ENCODE data around the gene NBDY.

The NBDY gene

DNA sequence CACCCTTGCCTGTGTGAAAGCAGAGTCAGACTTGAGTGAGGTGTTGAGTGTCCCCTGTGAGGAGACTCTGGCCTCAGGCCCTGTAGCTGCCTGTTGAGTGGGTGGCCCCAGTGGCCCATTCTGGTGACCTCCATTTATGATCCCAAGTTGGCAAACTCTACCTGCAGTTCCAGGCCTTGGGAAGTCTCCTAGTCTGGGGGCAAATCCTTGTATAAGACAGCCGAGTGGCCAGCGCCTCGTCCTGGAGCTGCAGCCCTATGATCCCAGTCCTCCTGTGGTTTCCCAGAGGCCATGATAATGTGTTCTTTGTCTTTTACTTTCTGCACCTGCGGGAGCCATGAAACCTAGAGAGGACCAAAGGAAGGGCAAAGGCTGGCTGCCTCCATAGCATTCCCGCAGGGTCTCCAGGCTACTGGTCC is 58.7 kb downstream of the NBDY start:
- DNase-seq: no peak

DNA sequence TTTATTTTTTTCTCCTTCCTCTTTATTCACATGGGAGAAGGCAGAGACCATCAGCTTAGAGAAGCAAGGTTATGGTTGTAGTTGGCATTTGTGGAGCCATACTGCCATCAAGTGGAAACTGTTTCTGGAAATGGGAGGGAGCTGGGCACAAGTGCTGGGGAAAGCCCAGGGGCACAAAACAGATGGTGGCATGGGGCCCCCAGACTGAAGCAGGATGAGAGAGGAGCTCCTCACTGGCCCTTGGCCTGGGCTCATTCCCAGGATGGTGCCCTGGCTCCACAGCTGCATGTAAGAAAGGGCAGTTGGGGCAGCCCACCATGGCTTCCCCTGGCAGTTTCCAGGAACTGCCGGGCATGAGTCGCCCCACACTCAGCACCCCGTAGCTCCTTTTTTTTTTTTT is 59.2 kb downstream of the NBDY start:
- no peak for DNase-seq

DNA sequence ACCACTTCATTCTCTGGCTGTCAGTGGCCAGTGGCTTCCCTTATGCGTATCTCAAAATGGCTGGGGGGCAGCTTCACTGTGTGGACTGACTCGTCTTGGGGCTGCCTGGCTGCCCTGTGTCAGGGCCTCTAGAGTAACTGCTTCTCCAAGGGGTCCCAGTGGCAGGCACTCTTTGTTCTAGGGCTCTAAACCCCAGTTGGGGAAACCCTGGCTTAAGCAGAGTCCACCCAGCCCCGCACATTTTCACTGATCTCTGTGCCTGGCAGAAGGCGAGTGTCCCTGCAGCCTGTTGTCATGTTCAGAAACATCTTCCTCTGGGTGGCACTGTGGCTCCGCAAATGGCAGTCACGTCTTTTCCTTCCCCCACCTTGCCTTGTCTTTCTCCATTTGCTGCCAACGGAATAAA is 59.7 kb downstream of the NBDY start:
- DNase-seq: no peak

GRCh38 chrX:56789518-56790070 is 60.6 kb downstream of the NBDY start:
- no peak for DNase-seq

GRCh38 chrX:56790778-56791177 is 61.7 kb downstream of the NBDY start:
- no peak for DNase-seq

GRCh38 chrX:56791456-56791855 is 62.4 kb downstream of the NBDY start:
- no peak for DNase-seq

DNA sequence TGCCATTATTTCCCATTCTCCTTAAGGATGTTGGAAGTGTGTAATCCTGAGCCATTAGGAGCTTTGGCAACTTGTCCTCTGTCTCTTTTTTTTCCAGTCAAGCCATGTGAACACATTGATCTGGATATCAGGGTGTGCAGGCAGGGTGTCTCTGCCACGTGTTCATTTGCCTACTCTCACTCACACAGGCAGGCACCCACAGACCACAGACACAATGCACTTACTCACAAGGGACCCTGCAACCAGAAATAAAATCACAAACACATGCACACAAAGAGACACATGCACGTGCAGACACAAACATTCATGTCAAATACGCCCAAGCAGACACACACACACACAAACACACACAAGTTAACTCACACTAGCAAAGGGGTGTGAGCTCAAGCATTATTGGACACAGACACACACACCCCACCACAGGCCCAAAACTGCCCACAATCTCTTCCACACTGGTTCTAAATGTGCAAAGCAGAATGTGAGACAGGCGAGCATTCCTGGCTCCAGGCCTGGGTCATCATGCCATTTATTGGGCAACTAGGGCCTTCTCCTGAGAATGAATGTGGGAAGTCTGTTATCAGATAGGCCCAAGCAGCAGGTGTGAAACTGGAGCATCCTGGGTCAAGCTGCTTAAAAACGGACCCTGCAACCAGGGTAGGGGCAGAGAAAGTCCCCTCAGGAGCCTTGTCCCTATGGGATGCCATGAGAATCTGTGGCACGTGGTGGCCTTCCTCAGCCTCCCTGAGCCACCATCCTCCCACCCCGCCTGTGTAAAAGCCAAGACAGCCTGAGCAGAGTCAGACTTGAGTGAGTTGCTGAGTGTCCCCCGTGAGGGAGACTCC is 63.4 kb downstream of the NBDY start:
- DNase-seq: no peak

DNA sequence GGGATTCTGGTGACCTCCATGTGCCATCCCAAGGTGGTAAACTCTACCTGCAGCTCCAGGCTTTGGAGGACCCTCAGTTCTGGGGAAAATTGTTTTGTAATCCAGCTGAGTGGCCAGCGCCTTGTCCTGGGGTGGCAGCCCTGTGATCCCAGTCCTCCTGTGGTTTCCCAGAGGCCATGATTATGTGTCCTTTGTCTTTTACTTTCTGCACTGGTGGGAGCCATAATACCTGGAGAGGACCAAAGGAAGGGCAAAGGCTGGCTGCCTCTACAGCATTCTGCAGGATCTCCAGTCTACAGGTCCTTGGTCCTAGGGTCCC is 64.0 kb downstream of the NBDY start:
- DNase-seq: no peak

GRCh38 chrX:56793521-56794320 is 64.7 kb downstream of the NBDY start:
- DNase-seq: no peak

GRCh38 chrX:56794404-56795230 is 65.6 kb downstream of the NBDY start:
- no peak for DNase-seq

DNA sequence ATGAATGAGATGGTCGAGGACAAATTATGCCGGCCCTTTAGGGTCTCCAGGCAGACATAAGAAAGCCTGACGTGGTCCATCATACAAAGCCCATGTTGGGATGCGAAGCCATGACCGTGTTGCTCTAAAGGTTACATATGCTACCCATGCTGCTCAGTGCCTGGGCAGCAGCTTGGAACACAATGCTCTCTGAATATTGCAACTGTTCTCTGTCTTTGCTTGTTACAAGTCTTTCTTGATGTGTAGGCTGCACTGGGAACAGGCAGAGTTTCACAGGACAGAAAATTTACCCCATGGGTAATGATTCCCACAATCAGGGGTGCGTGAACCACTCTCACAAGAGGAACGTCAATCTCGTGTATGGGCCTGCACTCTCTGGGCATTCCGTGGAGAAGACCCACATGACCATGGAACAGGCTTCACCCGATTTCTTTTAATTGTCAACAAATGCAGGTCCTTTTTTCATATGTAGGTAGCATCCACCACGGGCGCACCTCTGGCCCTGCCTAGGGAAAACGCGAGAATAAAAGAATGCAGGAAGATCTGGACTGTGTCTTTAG is 66.3 kb downstream of the NBDY start:
- no peak for DNase-seq

DNA sequence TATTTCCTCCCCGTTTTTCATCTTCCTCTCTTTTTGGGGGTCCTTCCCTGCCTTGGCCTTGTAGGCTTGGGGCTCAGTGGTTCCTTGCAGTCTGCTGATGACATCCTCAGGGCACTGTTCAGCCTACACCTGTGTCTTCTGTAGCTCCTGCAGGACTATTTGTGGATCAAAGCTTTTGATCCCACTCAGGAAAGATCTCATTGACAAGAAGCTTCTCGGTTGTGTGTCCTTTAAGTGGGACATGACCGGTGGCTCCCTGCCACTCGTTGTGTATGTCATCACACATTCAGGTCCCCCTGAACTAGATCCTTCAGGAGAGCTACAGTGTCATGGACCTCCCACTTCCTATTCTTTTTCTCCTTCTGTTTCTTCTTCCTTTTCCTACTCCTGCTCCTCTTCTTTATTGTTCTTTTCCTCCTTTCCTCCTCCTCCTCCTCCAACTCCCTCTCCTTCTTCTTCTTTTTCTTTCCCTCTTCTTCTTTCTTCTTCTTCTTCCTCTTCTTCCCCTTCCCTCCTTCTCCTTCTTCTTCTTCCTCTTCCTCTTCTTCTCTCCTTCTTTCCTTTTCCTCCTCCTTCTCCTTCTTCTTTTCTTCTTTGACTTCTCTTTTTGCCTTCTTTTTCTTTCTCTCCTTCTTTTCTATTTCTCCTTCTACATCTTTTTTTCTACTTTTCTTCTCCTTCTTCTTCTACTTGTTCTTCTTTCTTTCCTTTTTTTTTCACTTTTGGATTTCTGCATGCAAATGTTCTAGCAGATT is 67.8 kb downstream of the NBDY start:
- DNase-seq: no peak

GRCh38 chrX:56797574-56798338 is 68.7 kb downstream of the NBDY start:
- DNase-seq: no peak

- DNase-seq: no peak
Measured at GRCh38 chrX:56798339-56798711, 69.3 kb downstream of the NBDY start.

DNA sequence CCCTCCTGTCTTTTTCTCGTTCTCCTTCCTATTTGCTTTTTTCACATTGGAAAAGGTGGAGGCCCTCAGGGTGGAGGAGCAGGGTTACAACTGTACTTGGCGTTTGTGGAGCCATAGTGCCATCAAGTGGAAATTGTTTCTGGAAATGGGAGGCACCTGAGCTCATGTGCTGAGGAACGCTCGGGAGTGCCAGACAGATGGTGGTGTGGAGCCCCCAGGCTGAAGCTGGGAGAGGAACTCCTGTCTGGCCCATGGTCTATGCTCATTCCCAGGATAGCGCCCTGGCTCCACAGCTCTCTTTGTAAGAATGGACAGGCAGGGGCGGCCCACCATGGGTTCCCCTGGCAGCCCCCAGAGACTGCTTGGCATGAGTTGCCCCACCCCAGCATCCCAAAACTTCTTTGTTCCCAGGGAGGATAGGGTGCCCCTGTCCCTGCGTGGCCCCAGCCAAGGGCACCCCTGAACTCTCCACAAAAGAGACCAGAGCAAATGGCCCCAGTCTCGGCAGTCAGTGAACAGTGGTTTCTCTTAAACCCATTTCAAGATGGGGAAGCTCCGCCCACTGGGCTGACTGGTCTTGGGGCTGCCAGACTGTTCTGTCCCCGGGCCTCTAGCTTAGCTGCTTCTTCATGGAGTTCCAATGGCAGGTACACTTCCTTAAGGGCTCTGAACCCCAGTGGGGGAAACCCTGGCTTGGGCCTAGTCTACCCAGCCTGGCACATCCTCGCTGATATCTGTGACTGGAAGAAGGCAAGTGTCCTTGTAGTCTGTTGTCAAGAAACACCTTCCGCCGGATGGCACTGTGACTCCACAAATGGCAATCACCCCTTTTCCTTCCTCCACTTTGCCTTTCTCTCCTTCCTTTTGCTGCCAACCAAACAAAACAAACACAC is 70.1 kb downstream of the NBDY start:
- no peak for DNase-seq

DNA sequence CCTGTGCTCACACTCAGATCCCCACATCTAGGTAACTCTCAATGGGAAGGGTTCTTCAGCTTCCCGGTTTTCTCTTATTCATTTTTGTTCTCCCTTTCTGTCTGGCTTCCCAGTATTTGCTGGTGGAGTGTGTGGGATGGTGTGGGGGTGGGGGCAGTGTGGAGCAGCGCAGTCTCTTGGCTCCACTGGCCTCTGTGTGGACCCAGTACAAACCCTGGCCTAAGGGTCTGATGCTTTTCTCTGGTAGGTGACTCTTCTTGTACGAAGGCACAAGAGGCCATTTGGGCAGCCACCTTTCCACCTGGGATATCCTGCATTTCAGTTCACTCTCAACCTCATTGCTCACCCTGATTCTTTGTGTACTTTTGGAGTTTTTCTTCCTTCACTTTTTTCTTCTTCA is 71.3 kb downstream of the NBDY start:
- no peak for DNase-seq

DNA sequence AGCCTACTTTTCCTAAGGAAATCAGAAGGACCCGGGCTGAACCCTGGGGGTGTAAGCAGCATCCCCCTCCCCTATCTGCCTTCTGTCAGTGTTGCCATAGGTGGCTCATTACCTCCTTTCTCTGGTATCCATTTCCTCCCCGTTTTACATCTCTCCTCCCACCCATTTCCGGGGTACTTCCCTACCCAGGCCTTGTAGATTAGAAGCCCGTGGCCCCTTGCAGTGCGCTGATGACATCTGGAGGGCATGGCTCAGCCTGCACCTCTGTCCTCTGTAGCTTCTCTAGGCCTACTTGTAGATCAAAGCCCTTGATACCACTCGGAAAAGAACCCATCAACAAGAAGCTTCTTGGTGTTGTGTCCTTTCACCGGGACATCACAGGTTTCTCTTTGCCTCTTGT is 71.8 kb downstream of the NBDY start:
- DNase-seq: no peak

DNA sequence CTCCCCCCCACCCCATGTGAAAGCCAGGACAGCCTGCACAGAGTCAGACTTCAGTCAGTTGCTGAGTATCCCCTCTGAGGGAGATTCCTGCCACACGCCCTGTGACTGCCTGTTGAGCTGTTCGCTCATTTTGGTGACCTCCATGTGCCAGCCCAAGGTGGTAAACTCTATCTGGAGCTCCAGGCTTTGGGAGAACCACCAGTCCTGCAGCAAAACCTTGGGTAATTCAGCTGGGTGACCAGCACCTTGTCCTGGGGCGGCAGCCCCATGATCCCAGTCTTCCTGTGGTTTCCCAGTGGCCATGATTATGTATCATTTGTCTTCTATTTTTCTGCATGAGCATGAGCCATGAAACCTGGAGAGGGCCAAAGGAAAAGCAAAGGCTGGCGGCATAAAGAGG is 73.4 kb downstream of the NBDY start:
- DNase-seq: no peak

GRCh38 chrX:56802921-56803849 is 74.1 kb downstream of the NBDY start:
- DNase-seq: no peak

All from SIG-M5 (cell line).